Fibroblast of skin of abdomen (primary cell): ENCODE data around the gene MAP3K4.

Experiments used
- DNase-seq: peaks from one replicate; pipeline ENCODE4 v3.0.0-alpha.2; 2013

Gene MAP3K4

DNA sequence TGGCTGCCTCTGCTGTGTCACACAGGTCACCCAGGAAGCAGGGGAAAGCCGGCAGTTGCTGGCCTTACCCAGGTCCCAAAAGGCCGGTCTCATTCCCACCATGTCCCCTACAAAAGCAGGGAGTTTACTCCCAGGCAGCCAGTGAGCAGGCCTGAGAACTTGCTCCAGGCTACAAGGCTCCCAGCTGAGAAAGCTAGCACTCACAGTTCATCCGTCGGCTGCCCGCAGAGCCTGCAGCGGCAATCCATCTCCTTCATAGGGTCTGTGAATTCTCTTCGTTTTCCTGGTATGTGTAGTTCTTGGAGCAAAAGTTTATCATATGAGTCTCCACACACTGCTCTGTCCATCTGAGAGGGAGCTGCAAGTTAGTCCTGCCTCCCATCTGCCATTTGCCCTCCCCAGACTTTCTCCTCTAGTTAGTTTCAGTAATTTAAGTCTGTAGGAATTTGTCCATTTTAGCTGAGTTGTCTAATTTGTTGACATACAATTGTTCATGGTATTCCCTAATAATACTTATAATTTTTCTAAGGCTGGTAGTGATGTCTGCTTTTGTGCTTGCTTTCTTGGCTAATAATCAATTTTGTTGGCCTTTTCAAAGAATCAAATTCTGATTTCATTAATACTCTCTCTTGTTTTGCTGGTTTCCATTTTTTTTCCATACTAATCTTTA, 135.6 kb downstream of the MAP3K4 start:
- DNase-seq = no peak

- DNase-seq = no peak
These were observed 136.7 kb downstream of the MAP3K4 start for GRCh38 chr6:161128230-161128629.

GRCh38 chr6:161128680-161129196, 137.2 kb downstream of the MAP3K4 start:
- peak; percentile 37 for DNase-seq

GRCh38 chr6:161130541-161130940, 139.0 kb downstream of the MAP3K4 start:
- no peak for DNase-seq

DNA sequence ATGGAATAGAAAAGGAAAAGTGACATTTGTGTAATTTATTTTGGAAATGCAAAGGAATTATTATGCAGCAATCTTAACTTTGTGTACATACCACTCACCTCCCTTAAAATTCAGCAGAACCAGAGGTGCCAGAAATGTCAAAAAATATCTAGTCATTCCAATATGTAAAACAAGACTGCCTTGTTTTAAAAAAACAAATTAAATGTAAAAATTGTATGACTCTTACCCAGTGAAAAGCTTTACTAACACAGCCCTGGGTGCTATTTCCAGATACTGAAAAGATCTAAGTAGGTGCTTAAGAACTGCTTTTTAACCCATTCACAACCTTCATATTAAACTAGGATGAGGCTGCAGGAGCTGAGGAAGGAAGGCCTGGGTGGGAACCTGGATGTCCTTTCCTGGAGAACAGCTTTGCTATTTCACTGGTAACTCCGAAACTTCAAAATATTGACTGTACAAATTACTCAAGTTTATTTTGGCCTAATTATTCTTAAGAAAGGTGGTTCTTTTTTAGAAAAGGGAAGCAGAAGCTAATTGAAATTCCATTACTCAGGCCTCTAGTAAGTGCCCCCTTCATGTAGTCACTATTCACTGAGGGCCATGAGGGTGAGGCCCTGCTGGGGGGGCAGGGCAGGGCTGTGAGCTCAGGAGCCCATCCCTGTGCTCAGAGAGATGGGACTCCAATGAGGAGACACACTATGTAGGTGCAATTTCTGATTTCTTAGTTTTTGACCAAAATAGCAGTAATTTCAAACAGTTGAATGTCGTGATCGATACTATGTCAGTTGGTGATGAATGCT, 139.6 kb downstream of the MAP3K4 start:
- DNase-seq = no peak

- DNase-seq = no peak
These were observed 140.8 kb downstream of the MAP3K4 start for GRCh38 chr6:161132384-161132783.

DNA sequence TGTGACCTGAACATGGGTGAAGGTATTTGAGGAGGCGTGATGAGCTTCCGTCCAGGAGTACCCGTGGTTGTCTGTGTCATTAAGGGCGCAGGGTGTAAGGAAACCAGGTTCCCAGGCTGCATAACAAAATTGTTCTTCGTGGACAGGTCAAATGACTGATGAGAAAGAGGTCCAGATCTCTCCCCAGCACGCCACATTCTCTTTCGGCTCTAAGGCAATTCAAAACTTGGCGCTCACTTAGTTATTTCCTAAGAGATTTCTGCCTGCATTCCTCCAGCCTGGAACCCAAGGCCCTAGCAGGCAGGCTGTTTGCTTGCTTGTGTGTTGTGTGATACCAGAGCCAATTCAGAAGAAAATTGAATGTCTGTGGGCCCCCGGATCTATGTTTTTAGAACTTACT, 142.4 kb downstream of the MAP3K4 start:
- no peak for DNase-seq

DNA sequence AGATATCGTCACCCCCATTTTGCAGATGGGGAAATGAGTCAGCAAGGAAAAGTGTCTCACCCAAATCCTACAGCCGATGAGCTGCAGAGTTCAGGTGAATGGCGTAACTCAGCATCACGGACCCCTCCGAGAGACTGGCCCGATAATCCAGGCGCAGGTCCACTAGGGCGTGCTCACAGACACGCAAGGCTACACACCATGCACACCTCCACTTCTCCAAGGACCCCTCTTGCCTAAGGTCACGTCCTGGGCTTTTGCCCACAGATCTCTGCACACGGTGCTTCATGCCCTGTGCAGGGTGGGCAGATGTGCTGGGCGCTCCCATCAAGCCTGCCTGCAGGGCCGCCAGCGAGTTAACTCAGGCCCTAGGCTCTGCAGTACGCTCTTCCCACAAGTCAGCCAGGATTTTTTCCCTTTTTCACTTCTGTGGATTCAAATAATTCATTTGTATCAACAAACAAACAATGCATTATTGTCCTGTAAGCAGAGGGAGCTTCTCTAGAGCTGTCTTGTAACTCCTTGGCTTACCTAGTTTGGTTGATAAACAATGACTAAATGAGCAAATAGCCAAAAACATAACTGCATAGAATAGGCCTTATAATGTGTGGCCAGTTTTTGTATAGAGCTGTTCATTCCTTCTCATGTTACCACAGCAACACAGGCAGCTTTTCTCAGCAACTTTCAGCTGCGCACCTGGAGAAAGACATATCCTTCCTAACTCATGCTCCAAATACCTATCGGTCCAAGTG, 143.2 kb downstream of the MAP3K4 start:
- DNase-seq = no peak

- DNase-seq = no peak
These were observed 144.4 kb downstream of the MAP3K4 start for GRCh38 chr6:161135695-161136591.

- DNase-seq = no peak
These were observed 145.1 kb downstream of the MAP3K4 start for GRCh38 chr6:161136655-161137054.

DNA sequence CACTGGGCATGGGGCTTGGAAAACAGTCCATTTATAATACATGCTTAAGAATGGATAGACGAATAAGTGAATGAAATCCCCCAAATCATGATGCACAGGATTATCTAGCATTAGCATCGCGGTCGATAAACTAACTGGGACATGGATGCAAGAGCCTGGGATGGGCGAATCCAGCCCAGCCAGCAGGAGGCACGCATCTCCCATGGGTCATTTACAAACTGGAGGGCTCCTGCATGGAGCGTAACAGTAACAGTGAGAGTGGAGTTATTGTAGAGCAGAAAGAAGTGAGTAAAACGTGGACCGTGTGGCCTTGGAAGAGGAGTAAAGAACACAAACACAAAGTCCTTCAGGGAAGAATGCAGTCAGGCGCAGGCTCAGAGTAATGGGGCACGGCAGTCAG, 145.8 kb downstream of the MAP3K4 start:
- DNase-seq = no peak

- peak; percentile 18 for DNase-seq
These were observed 146.4 kb downstream of the MAP3K4 start for GRCh38 chr6:161137839-161138542.

DNA sequence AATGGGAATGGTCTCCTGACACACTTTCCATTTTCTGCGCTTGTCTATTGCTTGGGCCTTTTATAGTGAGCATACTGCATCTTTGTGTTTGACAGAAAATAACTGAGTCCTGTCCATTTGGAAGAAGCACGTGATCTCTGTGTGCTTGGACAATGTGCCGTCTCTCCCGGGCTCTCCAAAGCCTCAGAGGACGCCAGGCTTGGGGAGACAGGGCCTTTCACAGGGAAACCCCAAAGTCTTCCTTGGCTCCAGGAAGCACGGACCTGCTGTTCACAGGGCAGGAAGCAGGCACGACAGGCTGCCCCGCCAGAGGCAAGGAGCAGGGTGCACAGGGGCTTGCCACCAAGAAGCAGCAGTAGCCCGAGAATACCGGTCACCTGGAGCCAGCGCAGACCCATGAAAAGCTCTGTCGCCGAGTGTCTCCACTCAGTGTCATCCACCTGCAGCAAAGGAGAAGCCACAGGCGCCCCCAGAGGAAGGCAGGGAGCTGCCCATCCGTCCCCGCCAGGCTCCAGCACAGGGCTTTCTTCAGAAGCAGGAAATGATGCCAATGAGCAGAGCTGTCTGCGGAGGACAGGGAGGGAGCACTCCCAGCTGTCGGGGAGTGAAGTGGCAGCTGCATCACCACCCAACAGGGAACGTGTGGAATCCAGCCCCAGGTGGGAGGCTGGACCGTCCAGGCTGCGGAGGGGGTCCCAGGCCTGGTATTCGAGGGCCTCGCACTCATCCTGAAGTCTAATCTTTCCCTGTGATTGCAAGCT, 147.2 kb downstream of the MAP3K4 start:
- no peak for DNase-seq

GRCh38 chr6:161139304-161139765, 147.8 kb downstream of the MAP3K4 start:
- no peak for DNase-seq

- no peak for DNase-seq
These were observed 148.4 kb downstream of the MAP3K4 start for GRCh38 chr6:161139766-161140553.

GRCh38 chr6:161140554-161140875, 148.9 kb downstream of the MAP3K4 start:
- DNase-seq = no peak

DNA sequence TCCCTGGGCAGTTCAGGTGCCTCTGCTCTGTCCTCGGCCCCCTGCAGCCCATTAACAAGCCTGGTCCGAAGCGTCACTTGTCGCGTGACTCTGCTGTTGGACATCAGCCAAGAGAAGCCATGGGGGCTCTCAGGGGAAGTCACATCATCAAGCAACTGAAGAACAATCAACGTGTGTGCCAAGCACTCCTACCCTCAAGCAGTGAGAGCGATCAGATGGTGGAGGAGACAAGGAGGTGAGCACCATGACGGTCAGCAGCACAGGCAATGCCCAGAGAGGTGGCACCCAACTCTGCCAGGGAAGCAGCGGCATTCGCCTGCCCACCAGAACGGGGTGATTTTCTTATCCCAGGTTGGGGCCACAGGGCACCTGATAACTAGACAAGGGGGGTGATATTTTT, 149.6 kb downstream of the MAP3K4 start:
- DNase-seq = no peak

DNA sequence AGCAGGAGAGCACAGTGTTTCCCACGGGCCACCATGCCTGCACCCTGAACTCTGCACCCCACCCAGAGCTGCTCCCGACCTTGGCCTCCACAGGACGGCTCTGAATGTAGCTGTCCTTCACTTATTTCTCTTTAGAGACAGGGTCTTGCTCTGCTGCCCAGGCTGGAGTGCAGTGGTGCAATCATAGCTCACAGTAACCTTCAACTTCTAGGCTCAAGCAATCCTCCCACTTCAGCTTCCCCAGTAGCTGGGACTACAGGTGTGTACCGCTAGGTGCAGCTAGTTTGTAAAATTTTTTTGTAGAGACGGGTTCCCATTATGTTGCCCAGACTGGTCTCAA, 151.4 kb downstream of the MAP3K4 start:
- DNase-seq = no peak

DNA sequence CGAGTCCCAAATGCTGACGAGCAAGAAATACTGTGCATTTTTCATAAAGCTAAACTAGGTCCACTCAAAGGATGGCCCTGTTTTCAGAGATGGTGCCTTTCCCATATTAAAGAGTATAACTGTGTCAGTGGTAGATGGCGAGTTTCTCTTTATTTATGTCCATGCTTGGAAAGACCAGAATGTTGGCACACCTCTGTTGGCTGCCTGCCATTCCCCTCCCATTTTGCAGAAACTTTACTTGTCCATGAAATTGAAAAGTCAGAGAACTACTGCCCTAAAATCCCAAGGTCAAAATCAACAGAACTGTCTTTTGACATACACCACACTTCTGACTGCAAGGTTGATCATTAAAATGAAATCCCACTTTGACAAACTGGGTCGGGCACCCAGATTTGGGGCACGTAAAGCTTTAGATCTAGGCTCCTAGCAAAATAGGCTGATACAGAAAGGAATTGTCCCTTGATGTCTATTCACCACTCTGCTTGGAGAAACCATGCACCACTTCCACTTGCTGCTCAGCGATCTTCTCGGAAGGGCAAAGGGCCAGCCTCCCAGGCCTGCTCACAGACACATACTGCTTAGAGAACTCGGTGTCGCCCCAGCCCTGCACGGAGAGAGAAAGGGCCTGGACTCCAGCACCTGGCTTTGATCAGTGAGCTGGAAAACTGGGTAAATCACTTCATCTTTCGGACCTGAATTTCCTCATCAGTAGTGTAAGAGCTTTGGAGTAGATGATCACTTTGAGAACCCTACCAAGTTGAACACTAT, 152.3 kb downstream of the MAP3K4 start:
- DNase-seq = no peak
